ENCODE data around the gene JAZF1.

The JAZF1 gene

DNA sequence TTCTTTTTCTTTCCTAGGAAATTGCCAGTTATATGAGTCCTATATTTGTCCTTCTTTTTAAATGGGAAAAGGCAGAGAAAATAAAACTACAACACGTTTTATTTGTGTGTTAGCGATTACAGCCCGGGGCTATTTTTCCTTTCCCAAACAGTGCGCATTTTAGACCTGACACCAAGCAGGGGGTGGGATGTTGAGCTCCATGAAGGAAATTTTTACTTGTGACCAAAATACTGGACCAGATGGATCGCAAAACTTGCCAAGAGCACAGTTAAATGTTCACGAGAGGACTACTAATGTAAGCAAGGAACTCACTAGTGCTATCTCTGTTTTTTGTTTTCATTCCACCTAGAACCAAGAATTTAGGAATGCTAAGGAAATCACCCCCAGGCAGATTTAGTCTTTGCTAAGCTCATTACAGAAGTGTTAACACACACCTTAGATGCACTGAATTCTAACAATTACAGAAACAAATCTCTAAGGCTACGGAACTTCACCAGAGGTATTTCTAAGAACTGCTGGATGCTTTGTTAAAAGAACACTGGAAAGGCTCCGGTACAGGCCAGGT, 114.8 kb downstream of the JAZF1 start:
- H3K18ac ChIP-seq (ENCODE audit: low read length): no peak overlapping the region
- H2AK5ac ChIP-seq (ENCODE audit: low read depth, low read length): no peak overlapping the region
- no peak overlapping the region for H2BK5ac ChIP-seq (ENCODE audit: low read length)
- WGBS, 2 donors (ENCODE audit: extremely low coverage in 2 of 2, insufficient read length in 2 of 2, insufficient replicate concordance in 1 of 2): no CpG with 5 or more reads among the region's 8 CpGs
- no peaks in the 10 kb centered on the region for H3K9me3 ChIP-seq (replicated peaks in 1 of 2; ENCODE audit: control insufficient read depth in 2 of 2, insufficient read depth in 1 of 2, low read depth in 1 of 2, low read length in 2 of 2)
- H3K27ac ChIP-seq (replicated peaks; ENCODE audit: low read length): no peak overlapping the region
- H3K9ac ChIP-seq (ENCODE audit: low read depth, low read length, poor library complexity): no peak overlapping the region
- H4K91ac ChIP-seq (ENCODE audit: low read depth, low read length, poor library complexity): no peak overlapping the region
- no peak overlapping the region for H2BK120ac ChIP-seq (ENCODE audit: low read depth, low read length)
- no peak overlapping the region for H2BK12ac ChIP-seq (ENCODE audit: low read length)
- no peak overlapping the region for H3K4me2 ChIP-seq (ENCODE audit: insufficient read depth, low read length, poor library complexity, severe bottlenecking)
- no peaks in the 10 kb centered on the region for H3K79me1 ChIP-seq (ENCODE audit: low read depth, low read length)
- no peak overlapping the region for H2BK15ac ChIP-seq (ENCODE audit: low read length)
- H3K4ac ChIP-seq (ENCODE audit: low read length): no peak overlapping the region
- no peak for DNase-seq (ENCODE audit: low spot score)
- no peak overlapping the region for H3K23ac ChIP-seq (ENCODE audit: low read depth, low read length, poor library complexity)
- peaks cover 0 to 7% (median 0%) of the 10 kb centered on the region in 3 experiments for H3K27me3 ChIP-seq (ENCODE audit: control insufficient read depth in 3 of 3, insufficient read depth in 3 of 3, low read depth in 1 of 3, low read length in 3 of 3)
- H3K14ac ChIP-seq (ENCODE audit: low read length): no peak overlapping the region
- H3K36me3 ChIP-seq (replicated peaks in 1 of 2; ENCODE audit: control insufficient read depth in 2 of 2, insufficient read depth in 2 of 2, low read length in 2 of 2): no peaks in the 10 kb centered on the region
- H4K8ac ChIP-seq (ENCODE audit: low read depth, low read length): no peak overlapping the region
- no peak overlapping the region for H3K4me3 ChIP-seq (ENCODE audit: low read length in 2 of 2)
- no peaks in the 10 kb centered on the region for H3K4me1 ChIP-seq (ENCODE audit: control insufficient read depth in 2 of 2, insufficient read depth in 1 of 2, low read depth in 1 of 2, low read length in 2 of 2)
- H2AFZ ChIP-seq (ENCODE audit: low read length): no peak overlapping the region

DNA sequence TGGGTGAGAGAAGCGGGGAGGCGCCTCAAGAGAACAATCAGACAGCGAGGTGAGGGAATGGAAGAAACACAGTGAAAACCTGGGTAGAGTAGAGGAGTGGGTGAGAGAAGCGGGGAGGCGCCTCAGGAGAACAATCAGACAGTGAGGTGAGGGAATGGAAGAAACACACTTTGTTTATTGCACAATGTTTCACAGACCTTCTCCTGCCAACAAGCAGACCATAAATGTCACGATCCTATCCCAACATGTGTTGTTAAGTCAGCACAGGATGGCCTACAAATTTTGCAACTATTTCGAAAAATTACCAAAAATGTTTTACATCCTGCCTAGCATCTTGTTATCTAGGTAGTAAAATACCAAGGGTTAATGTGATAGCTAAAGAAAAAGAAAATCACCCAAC, 115.3 kb downstream of the JAZF1 start:
- Histone ChIP-seq H2BK15ac (ENCODE audit: low read length) (no peak overlapping the region), H4K91ac (ENCODE audit: low read depth, low read length, poor library complexity) (no peak overlapping the region), H3K79me1 (ENCODE audit: low read depth, low read length) (no peaks in the 10 kb centered on the region), H3K27ac (replicated peaks; ENCODE audit: low read length) (no peak overlapping the region), H3K4me1 (ENCODE audit: control insufficient read depth in 2 of 2, insufficient read depth in 1 of 2, low read depth in 1 of 2, low read length in 2 of 2) (no peaks in the 10 kb centered on the region), H3K4me3 (ENCODE audit: low read length in 2 of 2) (no peak overlapping the region), H3K14ac (ENCODE audit: low read length) (no peak overlapping the region), H3K4me2 (ENCODE audit: insufficient read depth, low read length, poor library complexity, severe bottlenecking) (no peak overlapping the region), H2BK120ac (ENCODE audit: low read depth, low read length) (no peak overlapping the region), H2BK5ac (ENCODE audit: low read length) (no peak overlapping the region), H2AFZ (ENCODE audit: low read length) (no peak overlapping the region), H3K9me3 (replicated peaks in 1 of 2; ENCODE audit: control insufficient read depth in 2 of 2, insufficient read depth in 1 of 2, low read depth in 1 of 2, low read length in 2 of 2) (no peaks in the 10 kb centered on the region), H3K23ac (ENCODE audit: low read depth, low read length, poor library complexity) (no peak overlapping the region), H4K8ac (ENCODE audit: low read depth, low read length) (no peak overlapping the region), H3K36me3 (replicated peaks in 1 of 2; ENCODE audit: control insufficient read depth in 2 of 2, insufficient read depth in 2 of 2, low read length in 2 of 2) (no peaks in the 10 kb centered on the region), H3K9ac (ENCODE audit: low read depth, low read length, poor library complexity) (no peak overlapping the region), H3K4ac (ENCODE audit: low read length) (no peak overlapping the region), H2AK5ac (ENCODE audit: low read depth, low read length) (no peak overlapping the region), H3K27me3 (ENCODE audit: control insufficient read depth in 3 of 3, insufficient read depth in 3 of 3, low read depth in 1 of 3, low read length in 3 of 3) (peaks cover 0 to 7% (median 0%) of the 10 kb centered on the region in 3 experiments), H2BK12ac (ENCODE audit: low read length) (no peak overlapping the region), H3K18ac (ENCODE audit: low read length) (no peak overlapping the region)
- no peak for DNase-seq (ENCODE audit: low spot score)
- no CpG with 5 or more reads among the region's 7 CpGs for WGBS, 2 donors (ENCODE audit: extremely low coverage in 2 of 2, insufficient read length in 2 of 2, insufficient replicate concordance in 1 of 2)

DNA sequence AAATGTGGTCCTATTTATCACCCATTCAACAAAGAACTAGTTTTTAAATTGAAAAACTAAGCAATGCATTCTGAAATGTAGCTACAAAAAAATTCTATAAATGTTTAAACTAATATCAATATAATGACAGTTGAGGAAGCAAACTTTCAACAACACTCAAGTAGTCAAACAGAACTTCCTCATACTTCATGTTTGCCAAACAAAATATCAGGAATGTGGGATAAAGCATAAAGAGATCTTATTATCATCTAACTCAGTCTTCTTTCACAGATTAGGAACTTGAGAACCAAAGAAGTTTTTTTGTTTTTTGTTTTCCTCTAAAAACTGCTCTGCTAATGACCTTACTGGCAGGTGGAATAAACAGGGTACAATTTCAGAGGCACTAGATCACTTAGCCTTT, 116.2 kb downstream of the JAZF1 start:
- H4K8ac ChIP-seq (ENCODE audit: low read depth, low read length): no peak overlapping the region
- H3K27me3 ChIP-seq (ENCODE audit: control insufficient read depth in 3 of 3, insufficient read depth in 3 of 3, low read depth in 1 of 3, low read length in 3 of 3): peaks cover 0 to 7% (median 0%) of the 10 kb centered on the region in 3 experiments
- no peak overlapping the region for H2BK12ac ChIP-seq (ENCODE audit: low read length)
- H2AFZ ChIP-seq (ENCODE audit: low read length): no peak overlapping the region
- H3K9me3 ChIP-seq (replicated peaks in 1 of 2; ENCODE audit: control insufficient read depth in 2 of 2, insufficient read depth in 1 of 2, low read depth in 1 of 2, low read length in 2 of 2): no peaks in the 10 kb centered on the region
- H2BK120ac ChIP-seq (ENCODE audit: low read depth, low read length): no peak overlapping the region
- no peak overlapping the region for H3K4ac ChIP-seq (ENCODE audit: low read length)
- H2BK5ac ChIP-seq (ENCODE audit: low read length): no peak overlapping the region
- H3K4me2 ChIP-seq (ENCODE audit: insufficient read depth, low read length, poor library complexity, severe bottlenecking): no peak overlapping the region
- H3K4me3 ChIP-seq (ENCODE audit: low read length in 2 of 2): no peak overlapping the region
- no peak overlapping the region for H2AK5ac ChIP-seq (ENCODE audit: low read depth, low read length)
- no peak for DNase-seq (ENCODE audit: low spot score)
- no peak overlapping the region for H3K27ac ChIP-seq (replicated peaks; ENCODE audit: low read length)
- H3K9ac ChIP-seq (ENCODE audit: low read depth, low read length, poor library complexity): no peak overlapping the region
- no peaks in the 10 kb centered on the region for H3K36me3 ChIP-seq (replicated peaks in 1 of 2; ENCODE audit: control insufficient read depth in 2 of 2, insufficient read depth in 2 of 2, low read length in 2 of 2)
- H4K91ac ChIP-seq (ENCODE audit: low read depth, low read length, poor library complexity): no peak overlapping the region
- H3K4me1 ChIP-seq (ENCODE audit: control insufficient read depth in 2 of 2, insufficient read depth in 1 of 2, low read depth in 1 of 2, low read length in 2 of 2): no peaks in the 10 kb centered on the region
- no peak overlapping the region for H2BK15ac ChIP-seq (ENCODE audit: low read length)
- H3K23ac ChIP-seq (ENCODE audit: low read depth, low read length, poor library complexity): no peak overlapping the region
- no peaks in the 10 kb centered on the region for H3K79me1 ChIP-seq (ENCODE audit: low read depth, low read length)
- no peak overlapping the region for H3K18ac ChIP-seq (ENCODE audit: low read length)
- no peak overlapping the region for H3K14ac ChIP-seq (ENCODE audit: low read length)

DNA sequence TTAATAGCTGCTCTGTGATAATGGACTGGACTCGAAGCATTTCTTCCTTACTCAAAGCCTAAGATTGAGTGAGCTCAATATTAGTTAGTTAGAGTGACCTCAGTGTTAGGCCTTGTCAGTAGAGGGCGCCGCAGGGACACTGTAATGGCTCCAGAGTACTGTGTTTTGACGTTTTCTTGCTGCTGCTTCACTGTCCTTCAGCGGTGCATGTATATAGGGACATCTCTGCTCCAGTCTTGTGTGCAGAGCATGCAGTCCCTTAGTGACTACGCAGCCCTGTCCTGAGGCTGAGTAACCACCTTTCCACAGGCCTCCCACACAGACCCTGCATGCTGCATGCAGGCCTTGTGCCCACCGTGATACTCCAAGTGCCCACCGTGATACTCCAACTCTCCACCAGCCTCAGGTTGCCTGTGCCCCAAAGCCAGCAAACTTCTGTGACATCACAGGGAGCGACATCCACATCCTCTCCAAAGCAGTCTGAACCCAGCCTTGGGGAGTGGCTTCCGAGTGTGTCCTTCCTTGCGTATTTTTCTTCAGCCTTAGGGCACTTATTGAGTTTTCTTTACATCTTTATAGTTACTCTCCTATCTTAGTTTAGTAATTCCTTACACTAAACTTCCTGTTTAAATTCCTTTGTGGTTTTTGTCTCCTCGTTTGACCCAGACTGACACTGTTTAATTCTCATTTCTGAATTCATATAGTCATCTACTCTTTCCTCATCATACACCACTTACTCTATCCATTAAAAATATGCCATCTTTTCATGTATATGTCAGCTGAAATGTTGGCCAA, 118.2 kb downstream of the JAZF1 start:
- no peak overlapping the region for H2AK5ac ChIP-seq (ENCODE audit: low read depth, low read length)
- H3K14ac ChIP-seq (ENCODE audit: low read length): no peak overlapping the region
- no peak overlapping the region for H4K91ac ChIP-seq (ENCODE audit: low read depth, low read length, poor library complexity)
- H2BK120ac ChIP-seq (ENCODE audit: low read depth, low read length): no peak overlapping the region
- H2BK5ac ChIP-seq (ENCODE audit: low read length): no peak overlapping the region
- H4K8ac ChIP-seq (ENCODE audit: low read depth, low read length): no peak overlapping the region
- H3K9me3 ChIP-seq (replicated peaks in 1 of 2; ENCODE audit: control insufficient read depth in 2 of 2, insufficient read depth in 1 of 2, low read depth in 1 of 2, low read length in 2 of 2): no peaks in the 10 kb centered on the region
- H3K4me1 ChIP-seq (ENCODE audit: control insufficient read depth in 2 of 2, insufficient read depth in 1 of 2, low read depth in 1 of 2, low read length in 2 of 2): no peaks in the 10 kb centered on the region
- no peak overlapping the region for H3K9ac ChIP-seq (ENCODE audit: low read depth, low read length, poor library complexity)
- H3K36me3 ChIP-seq (replicated peaks in 1 of 2; ENCODE audit: control insufficient read depth in 2 of 2, insufficient read depth in 2 of 2, low read length in 2 of 2): no peaks in the 10 kb centered on the region
- H2AFZ ChIP-seq (ENCODE audit: low read length): no peak overlapping the region
- H3K27ac ChIP-seq (replicated peaks; ENCODE audit: low read length): no peak overlapping the region
- H3K23ac ChIP-seq (ENCODE audit: low read depth, low read length, poor library complexity): no peak overlapping the region
- DNase-seq (ENCODE audit: low spot score): peak; percentile 54
- H3K79me1 ChIP-seq (ENCODE audit: low read depth, low read length): no peaks in the 10 kb centered on the region
- no CpG with 5 or more reads among the region's 12 CpGs for WGBS, 2 donors (ENCODE audit: extremely low coverage in 2 of 2, insufficient read length in 2 of 2, insufficient replicate concordance in 1 of 2)
- H3K4me2 ChIP-seq (ENCODE audit: insufficient read depth, low read length, poor library complexity, severe bottlenecking): no peak overlapping the region
- H2BK15ac ChIP-seq (ENCODE audit: low read length): no peak overlapping the region
- no peak overlapping the region for H3K4ac ChIP-seq (ENCODE audit: low read length)
- H2BK12ac ChIP-seq (ENCODE audit: low read length): no peak overlapping the region
- peak overlapping the region; percentile 68 for H3K18ac ChIP-seq (ENCODE audit: low read length)
- H3K27me3 ChIP-seq (ENCODE audit: control insufficient read depth in 3 of 3, insufficient read depth in 3 of 3, low read depth in 1 of 3, low read length in 3 of 3): peaks cover 0 to 3% (median 0%) of the 10 kb centered on the region in 3 experiments
- no peak overlapping the region for H3K4me3 ChIP-seq (ENCODE audit: low read length in 2 of 2)
